K562 (cell line): ENCODE data around the gene TEX14. TPM values are rescaled to one million over a fixed set of nuclear protein-coding genes. Genes with fewer than 3 reads are reported as not detected.

Source experiments
- NUFIP1 ChIP-seq: fragments of 450-650 bp; IDR thresholded peaks from 2 replicates; pipeline ENCODE4 v1.6.1; 2018; ENCODE audit not compliant: partially characterized antibody
- RHOXF2B ChIP-seq: fragments of 250-450 bp; sonication (Bioruptor Pico); conservative IDR thresholded peaks from 2 replicates; pipeline ENCODE4 v1.5.1; 2021
- TAF9B ChIP-seq: fragments of 450-650 bp; IDR thresholded peaks from 2 replicates; pipeline ENCODE4 v1.6.1; 2018; ENCODE audit warnings: mild to moderate bottlenecking; ENCODE audit not compliant: partially characterized antibody
- ZNF24 ChIP-seq: fragments of 450-650 bp; IDR thresholded peaks from 2 replicates; pipeline ENCODE4 v1.6.1; 2016
- polyA plus RNA-seq, 8 experiments: library from polyadenylated mRNA; depleted of rRNA in 4 of 8; stranded (reverse) in 5 of 8; unstranded in 3 of 8; fragments of >200 nt; fragmentation: Nextera tagmentation in 2 of 8; fragmentation: Illumina TruSeq in 1 of 8; extraction: Ambion mirVana in 2 of 8; extraction: Trizol in 1 of 8; gene quantifications; 2 replicates each; pipeline versions ENCODE4 v1.2.1 to v1.2.3, GENCODE V29; 2011 to 2014; ENCODE audit warnings: inconsistent platforms in 1 of 8, missing spikeins in 1 of 8
- total RNA-seq, 7 experiments: library from RNA; depleted of rRNA in 6 of 7; stranded (reverse); fragments of >200 nt in 6 of 7; fragmentation: Illumina TruSeq in 2 of 7; extraction: Trizol in 2 of 7; gene quantifications; 2 replicates each; pipeline versions ENCODE4 v1.2.1 to v1.2.3, GENCODE V29; 2011 to 2021; ENCODE audit warnings: low replicate concordance in 1 of 7
- TF ChIP-seq, protein P1 (sequence below): fragments of 450-650 bp; IDR thresholded peaks from 2 replicates; pipeline ENCODE4 v1.6.1; 2016; ENCODE audit warnings: low read depth
- TF ChIP-seq, protein P2 (sequence below), 2 experiments: fragments of 250-450 bp in 1 of 2; fragments of 450-650 bp in 1 of 2; sonication (Bioruptor Pico) in 1 of 2; IDR thresholded peaks; 2 replicates each; pipeline versions ENCODE4 v1.6.1 to v1.8.0; 2016 to 2021; ENCODE audit warnings: mild to moderate bottlenecking in 2 of 2, moderate library complexity in 2 of 2, missing compliant biosample characterization in 1 of 2, missing genetic modification characterization in 1 of 2
- TF ChIP-seq, protein P3 (sequence below), 3 experiments: fragments of 200-800 bp in 1 of 3; sonication (Bioruptor generic) in 1 of 3; sonication (generic) in 1 of 3; formaldehyde crosslinking in 1 of 3; IDR thresholded peaks; 2 replicates each; pipeline versions ENCODE4 v1.6.1 to v1.8.0; 2016 to 2022; ENCODE audit warnings: mild to moderate bottlenecking in 2 of 3, missing compliant biosample characterization in 2 of 3, missing genetic modification characterization in 2 of 3, missing genetic modification reagents in 1 of 3
- TF ChIP-seq, protein P4 (sequence below): fragments of 250-450 bp; sonication (Bioruptor Pico); IDR thresholded peaks from 2 replicates; pipeline ENCODE4 v1.6.1; 2021; ENCODE audit warnings: mild to moderate bottlenecking
- TF ChIP-seq, protein P5 (sequence below): fragments of 450-650 bp; IDR thresholded peaks from 2 replicates; pipeline ENCODE4 v1.6.1; 2017; ENCODE audit warnings: antibody characterized with exemption, mild to moderate bottlenecking

Gene TEX14
- total and polyA plus RNA-seq, 9 of the 15 experiments (the other 6 are each of a cell fraction or from before 2014, with no cell fraction given), result 0.05 to 0.12 (median 0.09) TPM; not detected in 1

DNA sequence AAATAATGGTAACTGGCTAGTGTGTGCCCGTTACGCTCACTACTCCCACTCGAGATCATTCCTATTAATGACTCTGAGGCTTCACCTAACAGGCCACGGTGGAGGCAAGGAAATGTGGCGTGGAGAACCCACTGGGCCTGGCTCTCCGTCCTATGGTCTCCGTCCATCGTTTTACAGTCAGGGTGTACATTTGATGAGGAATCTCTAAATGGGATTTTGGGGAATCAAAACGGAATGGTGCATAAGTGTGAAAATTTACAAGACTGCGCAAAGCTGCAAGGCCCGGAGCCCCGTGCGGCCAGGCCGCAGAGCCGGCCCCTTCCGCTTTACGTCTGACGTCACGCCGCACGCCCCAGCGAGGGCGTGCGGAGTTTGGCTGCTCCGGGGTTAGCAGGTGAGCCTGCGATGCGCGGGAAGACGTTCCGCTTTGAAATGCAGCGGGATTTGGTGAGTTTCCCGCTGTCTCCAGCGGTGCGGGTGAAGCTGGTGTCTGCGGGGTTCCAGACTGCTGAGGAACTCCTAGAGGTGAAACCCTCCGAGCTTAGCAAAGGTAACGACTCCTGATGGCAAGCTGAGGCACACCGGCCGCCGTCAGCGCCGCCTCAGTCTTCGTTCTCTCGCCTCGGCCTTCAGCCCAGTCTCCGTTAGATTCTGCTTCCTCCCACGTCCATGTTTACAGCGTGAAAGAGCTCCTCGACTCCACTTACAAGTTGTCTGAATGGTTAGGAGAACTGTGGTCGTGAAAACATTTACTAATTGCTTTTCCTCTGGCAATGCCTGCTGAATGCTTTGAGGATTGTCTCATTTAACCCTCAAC is 602 bp upstream of the TEX14 start, which contains the start of gene RAD51C (continued):
- TF ChIP-seq, protein P1, sequence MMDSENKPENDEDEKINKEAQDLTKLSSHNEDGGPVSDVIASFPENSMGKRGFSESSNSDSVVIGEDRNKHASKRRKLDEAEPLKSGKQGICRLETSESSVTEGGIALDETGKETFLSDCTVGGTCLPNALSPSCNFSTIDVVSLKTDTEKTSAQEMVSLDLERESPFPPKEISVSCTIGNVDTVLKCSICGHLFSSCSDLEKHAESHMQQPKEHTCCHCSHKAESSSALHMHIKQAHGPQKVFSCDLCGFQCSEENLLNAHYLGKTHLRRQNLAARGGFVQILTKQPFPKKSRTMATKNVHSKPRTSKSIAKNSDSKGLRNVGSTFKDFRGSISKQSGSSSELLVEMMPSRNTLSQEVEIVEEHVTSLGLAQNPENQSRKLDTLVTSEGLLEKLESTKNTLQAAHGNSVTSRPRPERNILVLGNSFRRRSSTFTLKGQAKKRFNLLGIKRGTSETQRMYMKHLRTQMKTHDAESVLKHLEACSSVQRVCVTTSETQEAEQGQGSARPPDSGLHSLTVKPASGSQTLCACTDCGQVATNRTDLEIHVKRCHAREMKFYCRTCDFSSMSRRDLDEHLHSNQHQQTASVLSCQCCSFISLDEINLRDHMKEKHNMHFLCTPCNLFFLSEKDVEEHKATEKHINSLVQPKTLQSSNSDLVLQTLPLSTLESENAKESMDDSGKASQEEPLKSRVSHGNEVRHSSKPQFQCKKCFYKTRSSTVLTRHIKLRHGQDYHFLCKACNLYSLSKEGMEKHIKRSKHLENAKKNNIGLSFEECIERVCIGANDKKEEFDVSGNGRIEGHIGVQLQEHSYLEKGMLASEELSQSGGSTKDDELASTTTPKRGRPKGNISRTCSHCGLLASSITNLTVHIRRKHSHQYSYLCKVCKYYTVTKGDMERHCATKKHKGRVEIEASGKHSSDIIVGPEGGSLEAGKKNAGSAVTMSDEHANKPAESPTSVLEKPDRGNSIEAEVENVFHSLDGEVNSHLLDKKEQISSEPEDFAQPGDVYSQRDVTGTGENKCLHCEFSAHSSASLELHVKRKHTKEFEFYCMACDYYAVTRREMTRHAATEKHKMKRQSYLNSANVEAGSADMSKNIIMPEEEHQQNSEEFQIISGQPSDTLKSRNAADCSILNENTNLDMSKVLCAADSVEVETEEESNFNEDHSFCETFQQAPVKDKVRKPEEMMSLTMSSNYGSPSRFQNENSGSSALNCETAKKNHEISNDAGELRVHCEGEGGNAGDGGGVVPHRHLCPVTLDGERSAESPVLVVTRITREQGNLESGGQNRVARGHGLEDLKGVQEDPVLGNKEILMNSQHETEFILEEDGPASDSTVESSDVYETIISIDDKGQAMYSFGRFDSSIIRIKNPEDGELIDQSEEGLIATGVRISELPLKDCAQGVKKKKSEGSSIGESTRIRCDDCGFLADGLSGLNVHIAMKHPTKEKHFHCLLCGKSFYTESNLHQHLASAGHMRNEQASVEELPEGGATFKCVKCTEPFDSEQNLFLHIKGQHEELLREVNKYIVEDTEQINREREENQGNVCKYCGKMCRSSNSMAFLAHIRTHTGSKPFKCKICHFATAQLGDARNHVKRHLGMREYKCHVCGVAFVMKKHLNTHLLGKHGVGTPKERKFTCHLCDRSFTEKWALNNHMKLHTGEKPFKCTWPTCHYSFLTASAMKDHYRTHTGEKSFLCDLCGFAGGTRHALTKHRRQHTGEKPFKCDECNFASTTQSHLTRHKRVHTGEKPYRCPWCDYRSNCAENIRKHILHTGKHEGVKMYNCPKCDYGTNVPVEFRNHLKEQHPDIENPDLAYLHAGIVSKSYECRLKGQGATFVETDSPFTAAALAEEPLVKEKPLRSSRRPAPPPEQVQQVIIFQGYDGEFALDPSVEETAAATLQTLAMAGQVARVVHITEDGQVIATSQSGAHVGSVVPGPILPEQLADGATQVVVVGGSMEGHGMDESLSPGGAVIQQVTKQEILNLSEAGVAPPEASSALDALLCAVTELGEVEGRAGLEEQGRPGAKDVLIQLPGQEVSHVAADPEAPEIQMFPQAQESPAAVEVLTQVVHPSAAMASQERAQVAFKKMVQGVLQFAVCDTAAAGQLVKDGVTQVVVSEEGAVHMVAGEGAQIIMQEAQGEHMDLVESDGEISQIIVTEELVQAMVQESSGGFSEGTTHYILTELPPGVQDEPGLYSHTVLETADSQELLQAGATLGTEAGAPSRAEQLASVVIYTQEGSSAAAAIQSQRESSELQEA, result peak; percentile 64
- TF ChIP-seq RHOXF2B (CRISPR knock-in tag) (no peak), TAF9B (peak; percentile 55), NUFIP1 (no peak), ZNF24 (peak; percentile 30; the same call in 1 of the 2 replicates)
- TF ChIP-seq, protein P2, sequence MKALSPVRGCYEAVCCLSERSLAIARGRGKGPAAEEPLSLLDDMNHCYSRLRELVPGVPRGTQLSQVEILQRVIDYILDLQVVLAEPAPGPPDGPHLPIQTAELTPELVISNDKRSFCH (CRISPR knock-in tag; IDR thresholded peaks at IDR 0.05), result no peak
- TF ChIP-seq, protein P2 (tag; IDR thresholded peaks at IDR 0.05), result 0 out of 2 replicates have a peak, but pooled peaks have one; percentile 55
- TF ChIP-seq, protein P3, sequence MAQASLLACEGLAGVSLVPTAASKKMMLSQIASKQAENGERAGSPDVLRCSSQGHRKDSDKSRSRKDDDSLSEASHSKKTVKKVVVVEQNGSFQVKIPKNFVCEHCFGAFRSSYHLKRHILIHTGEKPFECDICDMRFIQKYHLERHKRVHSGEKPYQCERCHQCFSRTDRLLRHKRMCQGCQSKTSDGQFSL (CRISPR knock-in tag; IDR thresholded peaks at IDR 0.05), result peak; percentile 79; the same call in 1 of the 2 replicates
- TF ChIP-seq, protein P3 (tag; IDR thresholded peaks at IDR 0.05), result no peak
- TF ChIP-seq, protein P4, sequence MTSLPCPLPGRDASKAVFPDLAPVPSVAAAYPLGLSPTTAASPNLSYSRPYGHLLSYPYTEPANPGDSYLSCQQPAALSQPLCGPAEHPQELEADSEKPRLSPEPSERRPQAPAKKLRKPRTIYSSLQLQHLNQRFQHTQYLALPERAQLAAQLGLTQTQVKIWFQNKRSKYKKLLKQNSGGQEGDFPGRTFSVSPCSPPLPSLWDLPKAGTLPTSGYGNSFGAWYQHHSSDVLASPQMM (CRISPR knock-in tag), result no peak
- TF ChIP-seq, protein P5, sequence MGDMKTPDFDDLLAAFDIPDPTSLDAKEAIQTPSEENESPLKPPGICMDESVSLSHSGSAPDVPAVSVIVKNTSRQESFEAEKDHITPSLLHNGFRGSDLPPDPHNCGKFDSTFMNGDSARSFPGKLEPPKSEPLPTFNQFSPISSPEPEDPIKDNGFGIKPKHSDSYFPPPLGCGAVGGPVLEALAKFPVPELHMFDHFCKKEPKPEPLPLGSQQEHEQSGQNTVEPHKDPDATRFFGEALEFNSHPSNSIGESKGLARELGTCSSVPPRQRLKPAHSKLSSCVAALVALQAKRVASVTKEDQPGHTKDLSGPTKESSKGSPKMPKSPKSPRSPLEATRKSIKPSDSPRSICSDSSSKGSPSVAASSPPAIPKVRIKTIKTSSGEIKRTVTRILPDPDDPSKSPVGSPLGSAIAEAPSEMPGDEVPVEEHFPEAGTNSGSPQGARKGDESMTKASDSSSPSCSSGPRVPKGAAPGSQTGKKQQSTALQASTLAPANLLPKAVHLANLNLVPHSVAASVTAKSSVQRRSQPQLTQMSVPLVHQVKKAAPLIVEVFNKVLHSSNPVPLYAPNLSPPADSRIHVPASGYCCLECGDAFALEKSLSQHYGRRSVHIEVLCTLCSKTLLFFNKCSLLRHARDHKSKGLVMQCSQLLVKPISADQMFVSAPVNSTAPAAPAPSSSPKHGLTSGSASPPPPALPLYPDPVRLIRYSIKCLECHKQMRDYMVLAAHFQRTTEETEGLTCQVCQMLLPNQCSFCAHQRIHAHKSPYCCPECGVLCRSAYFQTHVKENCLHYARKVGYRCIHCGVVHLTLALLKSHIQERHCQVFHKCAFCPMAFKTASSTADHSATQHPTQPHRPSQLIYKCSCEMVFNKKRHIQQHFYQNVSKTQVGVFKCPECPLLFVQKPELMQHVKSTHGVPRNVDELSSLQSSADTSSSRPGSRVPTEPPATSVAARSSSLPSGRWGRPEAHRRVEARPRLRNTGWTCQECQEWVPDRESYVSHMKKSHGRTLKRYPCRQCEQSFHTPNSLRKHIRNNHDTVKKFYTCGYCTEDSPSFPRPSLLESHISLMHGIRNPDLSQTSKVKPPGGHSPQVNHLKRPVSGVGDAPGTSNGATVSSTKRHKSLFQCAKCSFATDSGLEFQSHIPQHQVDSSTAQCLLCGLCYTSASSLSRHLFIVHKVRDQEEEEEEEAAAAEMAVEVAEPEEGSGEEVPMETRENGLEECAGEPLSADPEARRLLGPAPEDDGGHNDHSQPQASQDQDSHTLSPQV, result peak; percentile 98
